DND-41 (cell line): ENCODE measurements around the gene CLASRP.

Experiments used
- ATAC-seq: fragments of 200-7000 bp; cut with Tn5 transposase; 3 replicates; pipeline ENCODE4 v1.9.1; 2021; ENCODE audit warnings: low read depth; ENCODE audit not compliant: insufficient read depth
- DNase-seq: peaks from one replicate; pipeline ENCODE4 v3.0.0-alpha.2; 2020
- H2AFZ ChIP-seq: 2 replicates; pipeline ENCODE4 v1.6.0; 2012; ENCODE audit warnings: low read depth, low read length
- H3K27ac ChIP-seq: 2 replicates; pipeline ENCODE4 v1.5.1; 2012; ENCODE audit warnings: low read length, inconsistent platforms
- H3K27me3 ChIP-seq: fragments of 200-600 bp; sonication (generic); 2 replicates; pipeline ENCODE4 v1.6.0; 2012; ENCODE audit warnings: low read length, mild to moderate bottlenecking, inconsistent platforms; ENCODE audit not compliant: insufficient read depth, poor library complexity
- H3K36me3 ChIP-seq: 2 replicates; pipeline ENCODE4 v1.5.1; 2012; ENCODE audit warnings: low read length, inconsistent platforms; ENCODE audit not compliant: insufficient read depth
- H3K4me1 ChIP-seq: 2 replicates; pipeline ENCODE4 v1.5.1; 2012; ENCODE audit warnings: mild to moderate bottlenecking, low read length; ENCODE audit not compliant: insufficient read depth
- H3K4me2 ChIP-seq: 2 replicates; pipeline ENCODE4 v1.6.0; 2012; ENCODE audit warnings: mild to moderate bottlenecking, moderate library complexity, low read length, inconsistent platforms; ENCODE audit not compliant: insufficient read depth
- H3K4me3 ChIP-seq, 2 experiments: fragments of 200-600 bp in 1 of 2; shearing (Covaris generic) in 1 of 2; 2 replicates each; pipeline ENCODE4 v1.5.1; 2012 to 2016; ENCODE audit warnings: inconsistent platforms in 2 of 2, low read length in 2 of 2, mild to moderate bottlenecking in 2 of 2, low read depth in 1 of 2, moderate library complexity in 1 of 2
- H3K79me2 ChIP-seq: 2 replicates; pipeline ENCODE4 v1.6.0; 2012; ENCODE audit warnings: low read length, inconsistent platforms; ENCODE audit not compliant: insufficient read depth
- H3K9ac ChIP-seq: 2 replicates; pipeline ENCODE4 v1.6.0; 2012; ENCODE audit warnings: low read depth, mild to moderate bottlenecking, inconsistent platforms, low read length, moderate library complexity
- H3K9me3 ChIP-seq: 2 replicates; pipeline ENCODE4 v1.5.1; 2012; ENCODE audit warnings: low read length, moderate library complexity, mild to moderate bottlenecking, inconsistent platforms; ENCODE audit not compliant: insufficient read depth, severe bottlenecking
- H4K20me1 ChIP-seq: 2 replicates; pipeline ENCODE4 v1.6.0; 2012; ENCODE audit warnings: low read length; ENCODE audit not compliant: insufficient read depth
- CTCF ChIP-seq: IDR thresholded peaks from 2 replicates; pipeline ENCODE4 v1.5.1; 2012; ENCODE audit warnings: borderline replicate concordance, low read length, moderate library complexity, mild to moderate bottlenecking; ENCODE audit not compliant: poor library complexity, severe bottlenecking; ENCODE audit errors: extremely low read depth
- EZH2 ChIP-seq: IDR thresholded peaks from 3 replicates; pipeline ENCODE4 v1.6.1; 2012; ENCODE audit warnings: borderline replicate concordance, low read depth, mild to moderate bottlenecking, moderate library complexity, low read length, inconsistent platforms; ENCODE audit not compliant: severe bottlenecking

The CLASRP gene

GRCh38 chr19:45119582-45119981 is 80.7 kb downstream of the CLASRP start:
- peaks cover 3% of the 10 kb centered on the region; the same call in 1 of the 2 replicates for H3K36me3 ChIP-seq
- peaks cover 32% of the 10 kb centered on the region for H3K4me1 ChIP-seq
- TF ChIP-seq EZH2 (no peak), CTCF (no peak)
- ATAC-seq, result no peak
- H3K9me3 ChIP-seq, result no peaks in the 10 kb centered on the region
- H2AFZ ChIP-seq, result no peak overlapping the region
- H3K79me2 ChIP-seq, result peaks cover 89% of the 10 kb centered on the region
- H3K4me3 ChIP-seq, result no peak overlapping the region
- H3K27ac ChIP-seq, result no peak overlapping the region
- H4K20me1 ChIP-seq, result peaks cover 89% of the 10 kb centered on the region
- no peak for DNase-seq
- no peak overlapping the region for H3K9ac ChIP-seq
- no peaks in the 10 kb centered on the region for H3K27me3 ChIP-seq
- no peak overlapping the region for H3K4me2 ChIP-seq
